Stimulated activated CD4-positive, alpha-beta T cell treated with anti-CD3 and anti-CD28 coated beads, Interleukin-2, amount 100 ng/mL, for 48 hours (primary cell): ENCODE measurements around the gene UNK.
"Not testable (repeated sequence)": the region's sequence is repeated elsewhere in the genome, so short reads cannot be mapped to it uniquely, and the experiment has no call there.

Experiments used
- DNase-seq, 2 donors: peaks; one replicate each; pipeline ENCODE4 v3.0.0-alpha.2; 2020

UNK gene

DNA sequence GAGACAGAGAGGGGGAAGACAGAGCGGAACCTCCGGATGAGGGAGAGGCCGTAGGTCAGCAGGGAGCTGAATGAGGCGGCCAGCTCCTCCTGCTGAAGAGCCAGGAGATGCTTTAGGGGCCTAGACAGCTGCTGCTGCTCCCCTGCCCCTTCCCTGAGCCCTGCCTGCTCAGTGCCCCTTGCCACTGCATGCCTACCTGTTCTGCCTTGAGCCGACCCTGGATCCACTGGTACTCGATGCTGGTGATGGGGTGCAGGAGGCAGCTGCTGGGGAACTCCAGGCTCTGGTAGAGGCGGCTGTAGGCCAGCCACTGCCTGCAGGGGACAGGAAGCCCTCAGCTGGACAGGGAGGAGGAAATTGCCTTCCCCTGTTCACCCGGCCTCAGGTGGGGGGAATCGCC, 52.0 kb downstream of the UNK start:
- DNase-seq = no peak

DNA sequence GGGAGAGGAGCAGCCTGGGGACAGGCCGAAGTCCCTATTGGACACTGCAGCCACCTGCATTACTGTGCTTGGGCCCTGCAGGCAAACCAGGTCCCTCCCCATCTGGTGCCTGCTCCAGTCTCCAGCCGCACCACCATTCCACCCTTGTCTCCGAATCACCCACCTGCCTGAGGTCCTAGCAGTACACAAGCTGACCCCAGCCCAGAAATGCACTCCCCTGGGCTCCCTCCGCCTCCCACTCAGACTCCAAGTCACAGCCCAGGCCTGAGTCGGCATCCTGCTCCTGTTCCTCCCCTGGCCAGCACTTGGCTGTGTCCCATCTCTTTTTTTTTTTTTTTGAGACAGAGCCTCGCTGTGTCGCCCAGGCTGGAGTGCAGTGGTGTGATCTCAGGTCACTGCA, 53.3 kb downstream of the UNK start:
- DNase-seq = no peak

DNA sequence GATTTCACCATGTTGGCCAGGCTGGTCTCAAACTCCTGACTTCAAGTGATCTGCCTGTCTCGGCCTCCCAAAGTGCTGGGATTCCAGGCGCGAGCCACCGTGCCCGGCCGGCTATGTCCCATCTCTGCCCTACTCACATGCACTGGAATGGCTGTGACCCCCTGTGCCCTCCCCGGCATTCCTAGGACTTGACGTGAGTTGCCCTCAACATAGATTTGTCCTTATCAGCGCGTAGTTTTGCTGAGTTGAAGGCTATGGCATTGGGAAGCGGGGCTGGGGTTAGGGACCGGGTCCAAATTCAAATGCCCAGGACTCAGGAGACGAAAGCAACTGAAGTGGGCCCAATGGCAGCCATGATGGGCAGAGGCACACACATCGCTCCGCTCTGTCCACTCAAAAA, 53.8 kb downstream of the UNK start:
- DNase-seq = no peak

DNA sequence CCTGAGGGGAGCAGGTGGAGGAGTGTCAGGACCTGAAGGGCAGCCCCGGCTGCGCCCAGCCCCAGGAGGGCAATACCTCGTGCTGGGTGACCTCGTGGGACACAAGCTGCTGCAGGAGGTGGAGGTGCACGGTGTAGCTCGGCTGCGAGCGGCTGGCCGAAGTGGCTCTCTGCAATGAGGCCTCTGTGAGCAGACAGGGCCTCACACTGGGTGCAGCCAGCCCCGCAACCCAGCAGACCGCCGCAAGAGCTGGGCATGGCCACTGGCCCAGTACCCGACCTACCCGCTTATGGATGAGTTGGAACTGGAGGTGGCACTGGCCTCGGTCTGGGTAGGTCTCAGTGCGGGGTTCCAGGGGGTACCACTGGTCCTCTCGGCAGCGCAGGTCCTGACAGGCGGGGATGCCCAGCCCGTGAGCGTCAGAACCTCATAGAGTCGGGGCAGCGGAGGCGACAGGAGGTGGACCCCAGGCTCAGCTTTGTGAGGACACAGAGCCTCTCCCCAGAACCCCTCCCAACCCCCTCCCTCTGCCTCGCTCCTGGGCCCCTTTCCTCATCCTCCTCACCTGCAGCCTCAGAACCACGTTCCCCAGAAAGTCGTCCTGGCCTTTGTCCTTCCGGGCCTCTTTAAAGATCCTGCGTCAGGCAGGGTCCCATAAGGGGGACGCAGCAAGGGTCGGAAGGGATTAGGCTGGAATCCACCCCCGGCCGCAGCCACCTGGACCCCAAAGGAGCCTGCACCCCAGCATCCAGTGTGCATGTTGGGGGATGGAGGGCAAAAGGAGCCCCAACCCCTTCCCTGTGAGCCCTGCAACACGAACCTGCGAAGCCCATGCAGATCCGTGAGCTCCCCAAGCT, 55.6 kb downstream of the UNK start:
- DNase-seq = no peak

DNA sequence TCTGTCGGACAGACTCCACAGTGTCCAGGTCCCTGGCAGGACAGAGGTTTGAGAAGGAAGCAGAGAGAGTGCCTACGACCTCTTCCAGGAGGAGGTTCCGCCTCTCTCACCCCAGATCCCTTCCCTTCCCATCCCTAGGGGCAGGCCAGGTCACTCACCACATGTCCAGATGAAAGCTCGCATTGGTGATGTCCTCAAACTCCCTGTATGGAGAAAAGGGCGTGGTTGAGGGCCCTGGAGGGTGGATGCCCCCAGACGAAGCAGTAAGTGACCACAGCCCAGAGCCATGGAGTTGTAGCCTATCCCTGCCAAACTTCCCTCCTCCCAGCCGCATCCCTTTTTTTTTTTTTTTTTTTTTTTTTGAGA, 56.2 kb downstream of the UNK start:
- no peak for DNase-seq

DNA sequence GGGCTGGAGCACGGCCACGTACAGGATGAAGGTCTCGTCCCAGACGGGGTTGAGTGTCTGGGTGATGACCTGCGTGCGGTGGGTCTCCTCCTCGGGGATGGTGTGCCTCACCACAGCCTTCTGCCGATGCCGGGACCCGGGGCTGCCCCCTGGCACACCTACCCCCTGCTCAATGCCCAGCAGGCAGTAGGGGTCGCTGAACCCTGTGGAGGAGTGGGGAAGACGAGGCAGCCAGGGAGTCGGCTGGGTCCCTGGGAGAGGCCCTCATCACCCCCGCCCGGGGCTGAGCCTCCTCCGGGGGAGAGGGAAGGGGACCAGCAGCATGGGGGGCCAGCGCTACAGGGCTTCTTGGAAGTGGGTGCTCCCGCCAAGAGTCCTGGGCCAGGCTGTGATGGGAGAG, 57.8 kb downstream of the UNK start:
- no peak for DNase-seq

DNA sequence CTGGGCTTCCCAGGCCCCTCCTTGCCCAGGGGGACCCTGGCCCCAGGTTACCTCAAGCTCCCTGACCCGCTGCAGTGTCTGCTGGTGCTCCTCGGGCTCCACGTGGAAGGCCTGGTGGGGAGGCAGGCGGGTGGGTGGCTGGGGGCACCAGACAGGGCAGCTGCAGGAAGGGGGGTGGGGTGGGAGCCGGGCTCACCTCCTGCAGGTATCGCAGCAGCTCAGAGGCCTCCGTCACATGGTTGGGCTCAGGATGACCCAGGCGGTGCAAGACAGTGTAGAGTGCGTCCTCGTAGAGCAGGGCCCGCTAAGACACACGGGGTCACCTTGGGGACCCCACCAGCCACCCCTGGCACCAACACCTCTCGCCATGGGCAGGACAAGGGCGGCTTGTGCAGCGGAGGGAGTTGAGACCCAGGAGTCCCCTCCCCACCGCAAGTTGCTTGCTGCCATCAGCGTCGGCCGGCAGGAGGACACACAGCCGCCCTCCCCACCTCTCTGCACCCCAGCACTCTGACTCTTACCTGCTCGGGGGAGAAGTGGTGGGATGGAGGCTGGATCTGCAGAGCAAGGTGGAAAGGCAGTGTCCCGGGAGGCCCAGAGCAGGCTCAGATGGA, 58.5 kb downstream of the UNK start:
- no peak for DNase-seq

DNA sequence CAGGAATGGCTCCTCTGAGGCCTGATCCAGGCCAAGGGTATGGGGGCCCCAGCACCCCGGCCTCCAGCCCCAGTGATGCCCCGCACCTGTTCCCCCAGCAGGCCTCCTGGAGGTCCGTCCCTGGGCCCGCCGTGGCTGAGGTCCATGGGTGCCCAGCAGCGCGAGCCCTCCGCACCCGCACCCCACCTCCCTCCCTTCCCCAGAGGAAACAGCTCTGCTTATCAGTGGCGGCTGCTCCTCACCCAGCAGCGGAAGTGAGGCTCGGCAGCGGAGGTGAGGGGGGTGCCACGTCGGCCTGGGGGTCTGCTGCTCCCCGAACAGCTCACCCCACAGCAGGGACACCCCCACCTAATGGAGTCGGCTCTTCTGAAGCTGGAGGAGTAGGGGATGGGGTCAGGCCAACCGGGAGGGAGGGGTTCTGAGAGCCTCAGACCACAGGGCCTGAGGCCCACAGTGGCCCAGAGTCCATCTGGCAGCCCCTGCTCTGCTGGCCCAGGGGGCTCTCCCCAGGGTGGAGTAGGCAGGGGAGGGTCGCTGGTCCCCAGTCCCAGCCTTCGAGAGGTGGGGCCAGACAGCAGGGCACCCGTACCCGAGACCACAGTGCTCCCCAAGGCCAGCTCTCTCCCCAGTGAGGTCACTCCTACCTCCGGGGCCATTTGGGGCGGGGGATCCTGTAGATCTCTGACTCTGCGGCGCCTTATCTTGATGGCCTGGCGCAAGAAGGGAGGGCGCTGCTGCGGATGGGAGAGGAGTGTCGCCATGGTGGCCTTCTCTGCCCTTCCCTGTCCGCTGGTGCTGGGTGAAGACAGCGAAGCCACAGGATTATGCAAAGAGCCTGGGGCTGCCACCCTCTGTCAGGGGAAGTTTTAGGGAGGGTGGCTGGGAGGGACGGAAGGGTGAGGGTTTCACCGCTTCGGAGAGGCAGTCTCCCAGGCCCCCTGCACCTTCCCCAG, 59.2 kb downstream of the UNK start, which contains the start of gene UNC13D:
UNC13D (minus strand) TSS at position 828 of the 953 bp plus-strand sequence; CDS start at position 761, 67 bp downstream.
- peak in 1 of 2 donors; percentile 47 for DNase-seq

DNA sequence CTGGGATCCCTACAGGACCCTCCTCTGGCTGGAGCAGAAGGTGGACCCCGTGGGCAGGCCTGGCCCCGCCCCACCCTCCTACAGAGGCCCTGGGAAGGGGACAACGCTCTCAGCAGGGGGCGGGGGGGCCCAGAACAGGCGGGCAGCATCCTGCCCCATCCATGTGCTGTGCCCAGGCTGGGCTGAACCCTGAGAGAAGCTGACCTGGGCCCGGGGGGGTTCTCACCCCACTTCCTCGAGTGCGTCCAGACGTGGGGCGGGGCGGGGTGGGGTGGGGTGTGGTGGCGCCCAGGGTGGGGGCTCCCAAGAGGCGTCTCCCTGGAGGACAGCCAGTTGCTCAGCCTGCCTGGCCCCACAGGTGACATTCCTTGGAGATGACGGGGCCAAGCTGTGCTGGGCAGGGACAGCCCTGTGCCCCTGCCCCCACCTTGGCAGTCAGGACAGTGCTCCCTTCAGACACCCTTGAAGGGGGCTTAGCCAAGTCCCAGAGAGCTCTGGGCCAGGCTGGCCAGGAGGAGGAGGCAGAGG, 60.0 kb downstream of the UNK start:
- no peak for DNase-seq

DNA sequence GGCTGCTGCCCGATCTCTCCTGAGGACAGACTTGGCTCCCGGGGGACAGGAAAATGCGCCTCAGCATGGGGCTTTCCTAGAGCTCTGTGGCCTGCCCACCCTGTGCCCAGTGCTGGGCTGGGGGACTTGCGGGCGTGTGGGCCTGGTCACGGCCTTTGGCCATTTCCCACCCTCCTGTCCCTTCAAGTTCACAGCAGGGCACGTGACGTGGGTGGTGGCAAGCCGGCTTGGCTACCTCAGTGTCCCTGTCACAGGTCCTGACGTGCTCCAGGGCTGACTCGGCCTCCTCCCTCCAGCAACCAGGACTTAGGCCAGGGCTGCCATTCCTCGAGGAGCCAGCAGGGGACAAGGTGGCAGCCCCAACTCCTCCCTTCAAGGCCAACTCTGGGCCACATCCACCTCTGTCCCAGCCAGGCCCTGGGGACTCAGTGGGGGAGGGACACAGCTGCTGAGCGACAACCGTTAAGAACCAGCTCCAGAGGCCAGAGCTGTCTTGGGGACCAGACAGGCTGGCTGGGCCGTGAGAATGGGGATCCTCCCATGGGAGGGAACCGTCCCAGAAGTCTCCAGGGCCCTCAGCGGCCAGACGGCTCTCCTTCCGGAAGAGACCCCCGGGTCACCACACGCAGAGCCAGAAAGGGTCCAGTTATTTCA, 60.6 kb downstream of the UNK start:
- DNase-seq = peak; percentile 61 to 67

DNA sequence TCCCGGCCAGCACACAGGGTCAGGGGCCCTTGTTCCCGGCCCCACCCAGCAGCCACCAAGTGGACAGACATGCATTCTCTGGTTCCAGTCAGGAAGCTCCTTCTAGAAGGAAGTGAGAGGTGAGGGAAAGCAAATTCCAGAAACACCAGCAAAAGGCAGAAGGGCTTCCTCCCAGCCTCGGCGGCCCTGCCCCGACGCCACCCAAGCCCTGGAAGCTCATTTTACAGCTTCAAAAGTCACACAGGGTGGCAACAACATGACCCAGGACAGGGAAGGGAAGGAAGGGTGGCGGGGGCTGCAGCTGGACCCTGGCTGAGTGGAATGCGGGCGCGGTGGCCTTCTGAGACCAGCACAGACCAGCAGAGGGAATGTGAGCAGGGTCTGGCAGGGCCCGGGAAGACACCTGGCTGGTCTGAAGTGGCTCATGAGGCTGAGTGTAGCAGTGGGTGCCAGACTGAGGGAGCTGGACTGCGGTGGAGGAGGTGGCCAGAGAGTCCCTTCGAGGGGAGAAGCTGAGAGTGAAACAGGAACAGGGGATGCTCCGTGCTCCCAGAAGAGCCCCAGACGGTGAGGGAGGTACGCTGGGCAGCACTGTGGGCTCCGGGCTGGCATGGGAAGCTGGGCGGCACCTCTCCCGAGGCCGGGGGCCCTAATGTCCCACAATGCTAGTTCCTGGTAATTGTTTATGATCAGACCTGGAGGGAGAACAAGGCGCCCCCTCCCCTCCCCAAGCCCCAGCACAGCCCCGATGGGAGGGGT, 61.5 kb downstream of the UNK start:
- DNase-seq = no peak

DNA sequence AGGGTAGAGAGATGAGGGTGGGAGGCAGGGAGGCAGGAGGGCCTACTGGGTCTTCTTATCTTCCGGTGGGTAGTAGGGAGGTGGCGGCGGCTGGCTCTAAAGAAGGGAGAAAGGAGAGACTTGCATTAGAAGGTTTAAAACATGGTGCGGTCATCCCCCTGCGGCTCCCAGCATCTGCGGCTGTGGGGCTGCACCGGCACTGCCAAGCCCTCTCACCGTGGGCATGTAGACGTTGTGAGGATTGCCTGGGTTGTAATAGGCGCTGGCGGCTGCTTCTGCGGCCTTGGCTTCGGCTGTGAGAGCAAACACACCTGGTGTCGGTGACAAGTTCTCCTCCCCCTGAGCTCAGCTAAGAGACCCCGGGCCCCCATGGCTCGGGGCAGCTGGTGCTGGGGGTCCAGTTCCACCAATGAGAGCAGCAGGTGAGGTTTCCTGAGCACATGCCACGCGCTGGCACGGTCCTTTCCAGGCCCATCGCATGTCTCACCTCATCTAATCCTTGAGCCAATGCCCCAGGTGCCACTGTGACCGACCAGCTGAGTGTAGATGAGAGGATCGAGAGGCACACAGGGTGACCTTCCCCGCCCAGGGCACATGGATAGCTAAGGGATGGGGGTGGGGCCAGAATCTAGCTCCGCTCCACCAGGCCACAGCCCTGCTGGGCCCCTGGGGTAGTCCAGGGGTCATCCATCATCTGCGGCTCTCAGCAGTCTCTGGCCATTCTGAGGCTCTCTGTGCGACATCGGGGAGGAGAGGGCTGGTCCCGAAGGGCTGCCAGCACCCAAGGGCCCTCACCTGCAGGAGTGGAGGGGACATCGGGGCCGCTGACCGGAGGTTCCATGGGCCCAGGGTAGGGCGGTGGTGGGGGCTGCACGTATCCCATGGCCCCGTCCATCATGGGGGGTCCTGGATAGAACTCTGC, 62.3 kb downstream of the UNK start:
- no peak for DNase-seq

DNA sequence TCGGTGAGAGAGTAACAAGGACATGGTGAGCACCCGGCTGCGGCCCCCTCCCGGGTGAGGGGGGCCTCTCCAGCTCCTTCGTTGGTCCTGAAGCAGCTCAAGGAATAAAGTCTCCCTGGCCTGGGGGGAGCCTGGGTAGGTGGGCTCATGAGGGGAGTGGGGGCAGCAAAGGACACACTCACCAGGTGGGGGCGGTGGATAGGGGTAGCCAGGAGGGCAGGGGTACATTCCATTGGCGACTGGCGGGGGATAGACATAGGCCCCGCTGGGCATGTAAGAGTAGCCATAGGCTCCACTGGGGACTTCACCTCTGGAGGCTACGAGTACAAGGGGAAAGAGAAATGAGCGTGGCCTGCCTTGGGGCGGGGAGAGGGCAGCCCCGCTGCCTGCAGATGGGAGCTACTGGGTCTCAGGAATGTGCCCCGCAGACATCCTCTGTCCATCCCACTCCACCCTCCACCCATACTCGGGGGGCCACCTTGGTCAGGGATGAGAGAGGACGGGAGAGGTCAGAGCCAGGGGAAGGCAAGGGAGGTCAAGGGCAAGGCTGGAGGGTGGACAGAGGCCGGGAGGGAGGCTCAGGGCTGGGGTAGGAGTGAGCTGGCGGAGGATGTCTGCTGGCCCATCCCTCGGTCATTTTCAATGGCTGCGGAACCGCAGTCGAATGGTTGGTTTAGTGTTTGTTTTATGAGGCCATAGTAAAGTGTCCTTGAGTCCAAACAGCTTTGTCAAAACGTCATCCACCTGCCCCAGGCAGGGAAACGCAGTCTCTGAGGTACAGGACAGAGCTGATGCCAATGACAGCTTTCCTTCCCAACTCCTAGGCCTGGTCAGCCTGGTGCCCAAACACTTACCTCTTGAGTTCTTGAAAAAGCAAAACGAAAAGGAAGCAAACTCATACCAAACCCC, 63.3 kb downstream of the UNK start:
- DNase-seq = no peak

DNA sequence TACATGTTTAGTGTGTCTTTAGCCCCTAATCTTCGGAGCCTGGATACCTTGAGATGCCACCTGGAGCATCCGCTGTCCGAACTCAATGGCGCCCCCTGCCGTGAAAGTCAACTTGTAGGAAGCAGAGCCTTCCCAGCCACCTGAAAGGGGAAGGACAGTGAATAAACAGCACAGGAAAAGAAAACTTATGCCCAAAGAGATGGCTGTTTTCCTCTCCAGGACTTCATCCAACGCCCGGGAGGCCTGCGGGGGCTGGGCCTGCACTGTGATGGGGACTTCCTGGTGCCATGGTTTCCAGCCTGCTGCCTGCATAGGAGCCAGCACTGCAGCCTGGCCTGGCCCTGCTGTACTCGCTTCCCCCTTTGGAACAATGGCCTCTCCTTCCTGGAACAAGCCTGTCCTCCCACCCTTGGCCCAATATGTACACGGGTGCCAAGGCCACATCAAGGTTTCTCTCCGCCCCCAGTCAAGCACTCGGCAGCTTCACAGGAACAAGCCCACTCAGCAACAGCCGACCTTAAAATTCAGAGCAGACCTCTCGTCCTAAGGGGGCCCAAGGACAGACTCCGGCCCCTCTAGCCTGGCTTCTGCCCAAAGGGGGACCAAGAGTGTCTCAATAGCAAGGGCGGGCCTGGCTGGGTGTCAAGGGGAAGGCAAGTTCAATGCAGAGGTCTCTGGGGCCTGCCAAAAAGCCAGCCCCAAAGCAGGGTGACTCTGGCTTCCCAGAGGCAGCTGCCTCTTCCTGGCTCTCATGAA, 64.1 kb downstream of the UNK start:
- DNase-seq = peak; percentile 86 to 90

DNA sequence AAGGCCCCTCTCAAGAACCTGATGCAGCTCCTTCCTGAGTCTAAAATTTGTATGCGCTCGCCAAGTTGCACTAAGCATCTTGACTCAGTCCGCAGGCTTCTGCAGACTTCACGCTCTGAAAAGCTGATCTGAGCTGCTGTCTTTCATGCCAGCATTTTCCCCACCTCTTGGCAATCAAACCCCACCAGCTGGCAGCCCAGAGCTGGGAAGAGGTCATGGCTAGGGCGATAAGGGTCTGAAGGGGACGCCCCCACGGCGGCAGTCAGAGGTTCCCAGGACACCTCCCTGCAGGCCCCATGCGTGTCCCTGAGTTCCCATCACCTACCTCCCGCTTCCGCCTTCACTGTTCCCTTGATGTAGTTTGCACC, 64.7 kb downstream of the UNK start:
- DNase-seq = no peak

DNA sequence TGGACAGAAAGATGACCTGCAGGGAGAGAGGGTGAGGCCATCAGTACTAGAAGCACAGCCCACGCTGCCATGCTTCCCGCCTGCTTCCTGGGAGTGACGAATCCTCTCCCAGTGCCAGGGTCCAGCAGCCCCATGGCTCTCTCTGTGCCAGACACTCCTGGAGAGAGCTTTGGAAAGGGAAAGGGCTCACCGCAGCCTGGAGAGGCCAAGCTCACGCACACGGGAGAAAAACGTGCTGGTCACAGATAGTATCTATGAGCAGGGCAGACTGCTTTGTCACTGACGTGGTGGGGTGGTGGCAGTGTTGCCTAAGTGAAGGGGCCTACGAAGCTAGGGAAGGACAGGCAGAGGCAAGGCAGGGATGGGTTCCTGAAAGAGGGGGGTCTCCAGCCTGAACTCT, 65.1 kb downstream of the UNK start:
- DNase-seq = no peak

DNA sequence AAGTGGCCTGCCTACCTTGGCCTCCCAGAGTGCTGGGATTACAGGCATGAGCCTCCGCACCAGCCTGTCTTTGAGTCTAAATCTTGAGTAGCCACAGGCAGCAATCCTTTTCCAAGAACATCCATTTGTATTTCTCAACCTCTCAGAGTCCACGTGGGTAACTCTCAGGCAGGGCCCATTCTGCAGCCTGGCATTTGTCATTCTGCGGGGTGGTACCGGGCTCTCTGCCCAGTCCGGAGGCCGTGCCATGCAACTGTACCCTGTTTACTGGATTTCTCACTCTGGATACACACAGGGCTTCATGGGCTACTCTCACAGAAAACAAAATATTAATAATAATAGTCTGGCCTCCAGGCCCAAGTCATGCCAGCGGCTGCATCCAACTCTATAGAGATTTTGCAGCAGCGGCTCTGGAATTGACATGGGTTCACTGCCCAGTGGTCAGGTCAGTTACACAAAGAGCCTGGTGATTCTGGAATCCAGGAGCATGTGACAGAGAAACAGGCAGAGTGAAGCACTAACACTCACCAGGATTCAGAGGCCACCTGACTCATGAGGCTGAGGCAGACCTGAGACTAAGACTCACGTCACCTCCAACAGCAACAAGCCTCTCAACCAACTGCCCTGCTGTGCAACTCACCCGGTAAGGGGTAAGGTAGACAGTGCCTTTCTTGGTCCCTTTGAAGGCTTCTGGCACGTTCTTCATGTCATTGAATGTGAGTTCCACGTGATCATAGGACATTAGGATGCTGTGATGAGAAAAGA, 66.5 kb downstream of the UNK start:
- DNase-seq = no peak

DNA sequence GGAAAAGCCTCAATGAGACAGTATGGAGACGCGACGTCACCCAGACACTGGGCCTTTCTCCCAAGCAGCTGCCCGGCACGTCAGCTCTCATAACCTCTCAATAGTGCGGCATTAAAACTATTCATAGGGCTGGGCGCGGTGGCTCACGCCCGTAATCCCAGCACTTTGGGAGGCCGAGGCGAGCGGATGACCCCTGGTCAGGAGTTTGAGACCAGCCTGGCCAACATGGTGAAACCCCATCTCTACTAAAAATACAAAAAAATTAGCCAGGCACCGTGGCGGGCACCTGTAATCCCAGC, 67.0 kb downstream of the UNK start:
- DNase-seq = not testable (repeated sequence)
